ENCODE measurements around the gene IFNL2. TPM values are rescaled to one million over a fixed set of nuclear protein-coding genes. Genes with fewer than 3 reads are reported as not detected.
"Not testable (repeated sequence)": the region's sequence is repeated elsewhere in the genome, so short reads cannot be mapped to it uniquely, and the experiment has no call there.

Gene IFNL2
- total RNA-seq, 2 experiments from 2014 or later, result not detected

GRCh38 chr19:39307046-39307821 lies 39.0 kb downstream of the IFNL2 start:
- H3K4me3 Mint-ChIP-seq, result no peak overlapping the region
- H3K9me3 Mint-ChIP-seq (ENCODE audit: low read depth), result no peaks in the 10 kb centered on the region
- CTCF ChIA-PET, result interaction anchor here (1.2 kb wide), 1 partner anchor 21 kb away, joined by 4 read pairs; no protein-coding TSS in a partner anchor
- peaks cover 2% of the 10 kb centered on the region for H3K4me1 Mint-ChIP-seq
- H3K27ac Mint-ChIP-seq, result no peak overlapping the region
- DNase-seq (no peak), ATAC-seq (no peak)
- no peaks in the 10 kb centered on the region for H3K27me3 Mint-ChIP-seq
- H3K36me3 Mint-ChIP-seq, result peaks cover 11% of the 10 kb centered on the region

DNA sequence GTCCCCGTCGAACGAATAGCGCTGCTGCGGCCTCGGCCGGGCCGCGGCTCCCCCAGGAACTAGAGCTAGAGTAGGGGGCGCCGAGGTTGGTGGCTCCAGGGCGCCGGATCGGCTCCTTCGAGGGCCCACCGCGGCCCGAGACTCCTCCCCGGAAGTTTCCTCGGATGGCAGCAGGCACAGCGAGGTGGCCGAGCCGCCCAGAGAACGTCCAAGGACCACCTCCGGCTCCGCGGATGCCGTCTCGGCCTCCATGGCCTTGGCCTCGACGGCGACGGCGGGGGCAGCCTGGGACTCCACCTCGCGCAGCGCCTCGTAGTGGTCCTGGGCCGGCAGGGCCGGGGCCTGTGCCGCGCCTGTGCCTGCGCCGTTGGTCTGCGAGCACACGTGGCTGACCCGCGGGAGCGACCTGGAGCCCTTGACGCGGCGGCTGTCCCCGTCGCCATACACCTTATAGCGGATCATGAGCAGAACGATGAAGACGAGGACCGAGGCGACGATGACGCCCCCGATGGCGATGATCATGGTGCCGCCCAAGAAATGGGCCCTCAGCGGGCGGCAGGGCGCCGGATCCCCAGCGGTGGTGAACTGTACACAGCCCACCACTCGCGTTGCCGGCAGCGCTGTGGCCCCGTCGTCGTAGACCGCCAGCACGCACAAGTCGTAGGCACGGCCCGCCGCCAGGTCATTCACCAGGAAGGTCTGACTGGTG lies 39.8 kb downstream of the IFNL2 start:
- no peaks in the 10 kb centered on the region for H3K27me3 Mint-ChIP-seq
- ATAC-seq, result no peak
- CTCF ChIA-PET, result no interaction called here
- no peak overlapping the region for H3K27ac Mint-ChIP-seq
- H3K4me1 Mint-ChIP-seq, result peaks cover 2% of the 10 kb centered on the region
- H3K9me3 Mint-ChIP-seq (ENCODE audit: low read depth), result no peaks in the 10 kb centered on the region
- H3K4me3 Mint-ChIP-seq, result no peak overlapping the region
- peaks cover 14% of the 10 kb centered on the region for H3K36me3 Mint-ChIP-seq
- no peak for DNase-seq

GRCh38 chr19:39308531-39309304 lies 40.5 kb downstream of the IFNL2 start:
- peaks cover 2% of the 10 kb centered on the region for H3K4me1 Mint-ChIP-seq
- H3K4me3 Mint-ChIP-seq, result no peak overlapping the region
- no peak overlapping the region for H3K27ac Mint-ChIP-seq
- no peaks in the 10 kb centered on the region for H3K27me3 Mint-ChIP-seq
- peaks cover 17% of the 10 kb centered on the region for H3K36me3 Mint-ChIP-seq
- ATAC-seq, result no peak
- CTCF ChIA-PET, result no interaction called here
- no peak for DNase-seq
- H3K9me3 Mint-ChIP-seq (ENCODE audit: low read depth), result no peaks in the 10 kb centered on the region

GRCh38 chr19:39309305-39309670 lies 41.1 kb downstream of the IFNL2 start:
- H3K9me3 Mint-ChIP-seq (ENCODE audit: low read depth); DNase-seq; ATAC-seq; CTCF ChIA-PET; H3K4me1 Mint-ChIP-seq; H3K4me3 Mint-ChIP-seq; H3K27ac Mint-ChIP-seq; H3K27me3 Mint-ChIP-seq: not testable (repeated sequence)
- H3K36me3 Mint-ChIP-seq, result peaks cover 17% of the 10 kb centered on the region

DNA sequence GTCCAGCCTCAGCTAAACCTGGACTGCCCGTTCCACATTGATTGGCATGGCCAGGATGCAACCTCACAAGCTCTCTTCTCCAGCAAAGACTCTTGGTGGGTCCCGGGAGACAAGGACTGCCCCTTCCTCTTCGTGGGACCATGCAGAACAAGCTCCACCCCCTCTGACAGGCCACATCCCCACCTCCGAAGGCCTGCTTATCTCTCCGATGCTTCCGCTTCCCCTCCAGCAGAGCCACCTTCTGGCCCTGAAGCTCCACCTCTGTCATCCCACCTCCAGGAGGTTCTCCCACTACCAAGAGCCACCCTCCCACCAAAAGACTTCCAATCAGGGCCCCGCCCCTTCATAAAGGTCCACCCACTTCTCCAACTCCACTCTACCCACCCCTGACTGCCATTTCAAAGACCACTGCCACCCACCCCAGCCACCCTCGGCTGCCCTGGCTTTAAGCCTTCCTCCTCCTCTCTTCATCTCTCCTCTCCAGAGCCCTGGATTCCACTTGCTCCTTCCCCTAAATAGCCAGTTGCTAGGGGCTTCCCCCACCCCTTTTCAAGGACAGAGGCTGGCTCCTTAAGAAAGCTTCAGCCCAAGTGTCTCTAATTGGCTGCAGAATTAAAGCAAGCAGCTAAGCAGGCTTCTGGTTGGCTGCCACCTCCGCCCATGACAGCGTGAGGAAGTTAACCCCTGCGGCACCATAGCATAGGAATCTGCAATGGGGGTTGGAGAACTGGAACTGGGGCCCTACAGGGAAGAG lies 42.5 kb downstream of the IFNL2 start:
- Mint-ChIP-seq H3K4me3 (no peak overlapping the region), H3K36me3 (peaks cover 17% of the 10 kb centered on the region), H3K27ac (no peak overlapping the region), H3K27me3 (no peaks in the 10 kb centered on the region), H3K9me3 (ENCODE audit: low read depth) (no peaks in the 10 kb centered on the region), H3K4me1 (no peaks in the 10 kb centered on the region)
- DNase-seq (no peak), ATAC-seq (no peak)
- CTCF ChIA-PET, result interaction anchor here (1.5 to 2.0 kb wide), 2 partner anchors 17 to 188 kb away, joined by 3 to 8 read pairs; no protein-coding TSS in a partner anchor

- no peak overlapping the region for H3K4me3 Mint-ChIP-seq
- CTCF ChIA-PET, result interaction anchor here (1.3 kb wide), 1 partner anchor 15 kb away, joined by 3 read pairs; no protein-coding TSS in a partner anchor
- no peaks in the 10 kb centered on the region for H3K27me3 Mint-ChIP-seq
- DNase-seq (no peak), ATAC-seq (no peak)
- H3K4me1 Mint-ChIP-seq, result peaks cover under 1% of the 10 kb centered on the region
- no peaks in the 10 kb centered on the region for H3K9me3 Mint-ChIP-seq (ENCODE audit: low read depth)
- H3K27ac Mint-ChIP-seq, result no peak overlapping the region
- H3K36me3 Mint-ChIP-seq, result peaks cover 20% of the 10 kb centered on the region
Measured at GRCh38 chr19:39314016-39314728, 46.0 kb downstream of the IFNL2 start.

GRCh38 chr19:39315933-39316332 lies 47.7 kb downstream of the IFNL2 start:
- peaks cover 15% of the 10 kb centered on the region for H3K36me3 Mint-ChIP-seq
- DNase-seq (no peak), ATAC-seq (no peak)
- no peak overlapping the region for H3K27ac Mint-ChIP-seq
- no peak overlapping the region for H3K4me3 Mint-ChIP-seq
- H3K27me3 Mint-ChIP-seq, result no peaks in the 10 kb centered on the region
- H3K9me3 Mint-ChIP-seq (ENCODE audit: low read depth), result no peaks in the 10 kb centered on the region
- peaks cover 9% of the 10 kb centered on the region for H3K4me1 Mint-ChIP-seq
- CTCF ChIA-PET, result interaction anchor here (1.0 kb wide), 1 partner anchor 10 kb away, joined by 3 read pairs; no protein-coding TSS in a partner anchor

GRCh38 chr19:39316627-39317321 lies 48.6 kb downstream of the IFNL2 start:
- Mint-ChIP-seq H3K9me3 (ENCODE audit: low read depth) (no peaks in the 10 kb centered on the region), H3K4me3 (no peak overlapping the region), H3K27me3 (peaks cover 7% of the 10 kb centered on the region), H3K36me3 (peaks cover 11% of the 10 kb centered on the region), H3K27ac (no peak overlapping the region), H3K4me1 (peaks cover 16% of the 10 kb centered on the region)
- DNase-seq, result no peak
- CTCF ChIA-PET, result no interaction called here
- no peak for ATAC-seq

DNA sequence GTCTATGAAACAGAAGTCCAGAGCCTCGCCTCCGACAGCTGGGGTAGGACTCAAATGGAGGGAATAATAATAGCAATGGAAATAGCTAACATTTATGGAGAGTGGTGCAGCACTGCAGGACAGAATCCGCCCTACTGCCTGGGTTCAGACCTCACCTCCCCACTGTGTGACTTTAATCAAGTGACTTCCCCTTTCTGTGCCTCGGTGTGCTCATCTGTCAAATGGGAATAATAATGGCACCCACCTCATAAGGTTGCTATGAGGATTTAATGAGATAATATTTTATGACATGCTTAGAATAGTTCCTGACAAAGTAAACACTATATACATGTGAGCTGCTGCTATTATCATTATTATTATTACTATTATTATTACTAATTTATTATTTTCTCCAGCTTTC lies 49.3 kb downstream of the IFNL2 start:
- peaks cover 16% of the 10 kb centered on the region for H3K4me1 Mint-ChIP-seq
- CTCF ChIA-PET, result no interaction called here

GRCh38 chr19:39318071-39318470 lies 49.9 kb downstream of the IFNL2 start:
- peaks cover 6% of the 10 kb centered on the region for H3K36me3 Mint-ChIP-seq
- peaks cover 7% of the 10 kb centered on the region for H3K27me3 Mint-ChIP-seq
- ATAC-seq (no peak), DNase-seq (no peak)
- CTCF ChIA-PET, result no interaction called here
- no peaks in the 10 kb centered on the region for H3K9me3 Mint-ChIP-seq (ENCODE audit: low read depth)
- H3K4me1 Mint-ChIP-seq, result peaks cover 16% of the 10 kb centered on the region
- H3K4me3 Mint-ChIP-seq, result no peak overlapping the region
- H3K27ac Mint-ChIP-seq, result no peak overlapping the region

More for the DNA sequence above, 49.3 kb downstream of the IFNL2 start:
- Mint-ChIP-seq H3K27me3 (peaks cover 7% of the 10 kb centered on the region), H3K27ac (no peak overlapping the region), H3K36me3 (peaks cover 8% of the 10 kb centered on the region), H3K4me3 (no peak overlapping the region), H3K9me3 (ENCODE audit: low read depth) (no peaks in the 10 kb centered on the region)
- DNase-seq (no peak), ATAC-seq (no peak)

DNA sequence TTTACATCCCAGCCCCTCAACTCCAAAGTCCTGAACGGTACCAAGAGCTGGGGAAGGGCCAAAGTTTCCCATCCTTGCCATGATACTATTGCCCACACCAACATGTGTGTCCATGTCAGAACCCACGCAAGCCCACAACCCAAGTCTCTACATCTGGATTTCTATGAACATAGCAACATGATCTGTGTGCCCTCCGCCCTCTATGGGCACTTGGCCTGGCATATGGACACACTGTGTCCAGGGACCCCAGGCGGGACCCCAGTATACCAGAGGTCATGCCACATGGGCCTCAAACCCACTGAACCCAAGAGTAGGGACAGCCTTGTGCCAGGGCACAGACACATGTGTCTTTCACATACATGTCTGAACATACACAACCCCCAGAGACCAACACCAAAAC lies 50.5 kb downstream of the IFNL2 start:
- Mint-ChIP-seq H3K9me3 (ENCODE audit: low read depth) (no peaks in the 10 kb centered on the region), H3K4me3 (no peak overlapping the region), H3K27me3 (peaks cover 7% of the 10 kb centered on the region), H3K4me1 (peaks cover 16% of the 10 kb centered on the region), H3K36me3 (peaks cover 3% of the 10 kb centered on the region), H3K27ac (no peak overlapping the region)
- CTCF ChIA-PET, result no interaction called here
- ATAC-seq (no peak), DNase-seq (no peak)
